HCT116 (cell line): ENCODE results near the gene RPS6KA2. TPM values are rescaled to one million over a fixed set of nuclear protein-coding genes. Genes with fewer than 3 reads are reported as not detected.

Source experiments
- ATAC-seq: fragments of 200-7000 bp; cut with Tn5 transposase; 2 replicates; pipeline ENCODE4 v1.9.1; 2020; ENCODE audit warnings: mild to moderate bottlenecking, moderate library complexity
- BruUV-seq: library from RNA; stranded (reverse); fragments of 400-500 nt; replicated peaks from 2 replicates; lab custom pipeline; 2021; lab: Mats Ljungman, UMichigan
- CTCF ChIA-PET: fragments of 300-600 bp; sonication (Branson Sonifier 250); formaldehyde crosslinking; loops from one replicate; lab custom pipeline; 2021; ENCODE audit warnings: antibody characterized with exemption; lab: Charles Lee
- POLR2A ChIA-PET: fragments of 300-600, 350-600 bp; sonication (Branson Sonifier 250); formaldehyde crosslinking; loops from one replicate; lab custom pipeline; 2021; ENCODE audit warnings: antibody characterized with exemption; lab: Charles Lee
- RAD21 ChIA-PET, 2 experiments: fragments of 300-600 bp; sonication (Branson Sonifier 250); formaldehyde crosslinking; loops; one replicate each; lab custom pipeline; 2023; ENCODE audit warnings: low total read pairs in 2 of 2; ENCODE audit not compliant: uncharacterized antibody in 2 of 2, unreplicated experiment in 2 of 2, low non-redundant PET in 1 of 2; lab: Charles Lee
- DNase-seq: peaks from one replicate; pipeline ENCODE4 v3.0.0-alpha.2; 2010; ENCODE audit warnings: low read depth, low spot score
- H2AFZ ChIP-seq: fragments of 200-600 bp; shearing (Covaris generic), sonication (generic); 2 replicates; pipeline ENCODE4 v1.6.1; 2017; ENCODE audit warnings: low read depth, mixed run types, mixed read lengths, antibody characterized with exemption, low read length; ENCODE audit not compliant: poor library complexity, severe bottlenecking
- H3K27ac ChIP-seq: 2 replicates; pipeline ENCODE4 v1.5.1; 2012; ENCODE audit warnings: low read depth, low read length
- H3K27me3 ChIP-seq: fragments of 200-600 bp; sonication (generic); 2 replicates; pipeline ENCODE4 v1.6.1; 2016; ENCODE audit warnings: mixed run types, low read length, mixed read lengths; ENCODE audit not compliant: insufficient read depth
- H3K36me3 ChIP-seq, 2 experiments: fragments of 200-500 bp in 1 of 2; fragments of 200-600 bp in 1 of 2; sonication (Bioruptor generic) in 1 of 2; sonication (generic) in 1 of 2; 2 replicates each; pipeline versions ENCODE4 v1.5.1 to v1.6.1; 2014 to 2016; ENCODE audit warnings: low read length in 2 of 2, inconsistent platforms in 1 of 2, mixed read lengths in 1 of 2, mixed run types in 1 of 2; ENCODE audit not compliant: insufficient read depth in 2 of 2, control insufficient read depth in 1 of 2
- H3K4me1 ChIP-seq, 2 experiments: fragments of 200-600 bp in 1 of 2; sonication (generic) in 1 of 2; 2 replicates each; pipeline versions ENCODE4 v1.5.1 to v1.6.1; 2012 to 2017; ENCODE audit warnings: low read length in 2 of 2, inconsistent platforms in 1 of 2, mild to moderate bottlenecking in 1 of 2, mixed read lengths in 1 of 2, mixed run types in 1 of 2, moderate library complexity in 1 of 2; ENCODE audit not compliant: insufficient read depth in 2 of 2, control insufficient read depth in 1 of 2
- H3K4me2 ChIP-seq: fragments of 200-600 bp; sonication (generic); 2 replicates; pipeline ENCODE4 v1.6.1; 2017; ENCODE audit warnings: mixed run types, low read length, mixed read lengths
- H3K4me3 ChIP-seq, 2 experiments: fragments of 200-600 bp in 1 of 2; sonication (generic) in 1 of 2; replicated peaks in 1 of 2; 2 replicates each; pipeline ENCODE4 v1.5.1; 2011 to 2016; ENCODE audit warnings: low read length in 2 of 2, control low read depth in 1 of 2, low read depth in 1 of 2, mild to moderate bottlenecking in 1 of 2, mixed read lengths in 1 of 2, mixed run types in 1 of 2
- H3K79me2 ChIP-seq: fragments of 200-600 bp; sonication (generic); 2 replicates; pipeline ENCODE4 v1.6.1; 2017; ENCODE audit warnings: mild to moderate bottlenecking, mixed run types, low read length, moderate library complexity, mixed read lengths; ENCODE audit not compliant: insufficient read depth
- H3K9ac ChIP-seq: fragments of 200-600 bp; sonication (generic); 2 replicates; pipeline ENCODE4 v1.6.1; 2016; ENCODE audit warnings: low read length, mixed read lengths
- H3K9me2 ChIP-seq: fragments of 200-600 bp; sonication (generic), shearing (Covaris generic); 2 replicates; pipeline ENCODE4 v1.6.1; 2017; ENCODE audit warnings: mixed run types, mild to moderate bottlenecking, moderate library complexity; ENCODE audit not compliant: insufficient read depth
- H3K9me3 ChIP-seq, 2 experiments: fragments of 200-500 bp in 1 of 2; fragments of 200-600 bp in 1 of 2; sonication (Bioruptor generic) in 1 of 2; sonication (generic) in 1 of 2; 2 replicates each; pipeline ENCODE4 v1.6.1; 2014 to 2017; ENCODE audit warnings: low read length in 2 of 2, mixed read lengths in 2 of 2, inconsistent platforms in 1 of 2, low read depth in 1 of 2, mild to moderate bottlenecking in 1 of 2, mixed run types in 1 of 2, moderate library complexity in 1 of 2; ENCODE audit not compliant: control insufficient read depth in 1 of 2, insufficient read depth in 1 of 2
- H4K20me1 ChIP-seq: fragments of 200-600 bp; sonication (generic), shearing (Covaris generic); 2 replicates; pipeline ENCODE4 v1.6.1; 2017; ENCODE audit warnings: mixed run types, mild to moderate bottlenecking, moderate library complexity; ENCODE audit not compliant: insufficient read depth
- CBX3 ChIP-seq: IDR thresholded peaks from 2 replicates; pipeline ENCODE4 v1.6.1; 2012; ENCODE audit warnings: low read depth
- EGR1 ChIP-seq: IDR thresholded peaks from 2 replicates; pipeline ENCODE4 v1.6.1; 2012; ENCODE audit warnings: low read depth
- EZH2 ChIP-seq: fragments of 200-600 bp; sonication (generic); IDR thresholded peaks from 2 replicates; pipeline ENCODE4 v1.6.1; 2017; ENCODE audit warnings: antibody characterized with exemption, mixed run types
- EZH2phosphoT487 ChIP-seq: fragments of 200-600 bp; IDR thresholded peaks from 2 replicates; pipeline ENCODE4 v1.6.1; 2018; ENCODE audit warnings: antibody characterized with exemption, borderline replicate concordance
- FOSL1 ChIP-seq: IDR thresholded peaks from 2 replicates; pipeline ENCODE4 v1.6.1; 2012; ENCODE audit warnings: low read depth
- MAX ChIP-seq: IDR thresholded peaks from 2 replicates; pipeline ENCODE4 v1.6.1; 2012
- RAD21 ChIP-seq: IDR thresholded peaks from 2 replicates; pipeline ENCODE4 v1.6.1; 2012; ENCODE audit warnings: low read depth, mild to moderate bottlenecking
- REST ChIP-seq: IDR thresholded peaks from 2 replicates; pipeline ENCODE4 v1.6.1; 2012; ENCODE audit warnings: low read depth
- SIN3A ChIP-seq: IDR thresholded peaks from 2 replicates; pipeline ENCODE4 v1.6.1; 2012; ENCODE audit warnings: low read depth
- SP1 ChIP-seq: IDR thresholded peaks from 2 replicates; pipeline ENCODE4 v1.6.1; 2012; ENCODE audit warnings: low read depth
- SRF ChIP-seq: IDR thresholded peaks from 2 replicates; pipeline ENCODE4 v1.6.1; 2012; ENCODE audit warnings: low read depth
- TCF7L2 ChIP-seq: IDR thresholded peaks from 2 replicates; pipeline ENCODE4 v1.7.0; 2011; ENCODE audit warnings: borderline replicate concordance, inconsistent platforms; ENCODE audit not compliant: insufficient read depth, insufficient read length; ENCODE audit errors: extremely low read depth
- ZFX ChIP-seq: fragments of 450-650 bp; IDR thresholded peaks from 2 replicates; pipeline ENCODE4 v1.6.1; 2017
- ZNF274 ChIP-seq: fragments of 200-500 bp; sonication (Bioruptor generic); IDR thresholded peaks from 2 replicates; pipeline ENCODE4 v1.6.1; 2014; ENCODE audit warnings: mild to moderate bottlenecking, low read depth, low read length, inconsistent platforms
- intact Hi-C: fragments of 100-400 bp; cut with micrococcal nuclease; formaldehyde crosslinking; loops from 2 replicates; pipeline ENCODE4 v1.10.0; 2022
- total RNA-seq: library from RNA; stranded (reverse); gene quantifications from one replicate; pipeline ENCODE4 v1.2.1, GENCODE V29; 2021; ENCODE audit not compliant: unreplicated experiment

Gene RPS6KA2
- total RNA-seq, 1 experiment from 2014 or later, result 8.5 TPM

GRCh38 chr6:166453651-166454050 lies 173.4 kb downstream of the RPS6KA2 start (continued):
- TF ChIP-seq EZH2phosphoT487 (no peak), REST (no peak), ZFX (no peak), EGR1 (no peak), RAD21 (no peak), FOSL1 (no peak), TCF7L2 (no peak), CBX3 (no peak), SRF (no peak), ZNF274 (no peak)

GRCh38 chr6:166450167-166450873 lies 176.7 kb downstream of the RPS6KA2 start:
- intact Hi-C loops, result loop anchor here (10.0 kb wide), 1 partner anchor 324 kb away; no protein-coding TSS in a partner anchor
- Histone ChIP-seq H3K27ac (no peak overlapping the region), H3K27me3 (no peaks in the 10 kb centered on the region), H3K36me3 (no peaks in the 10 kb centered on the region), H3K4me3 (no peak overlapping the region), H3K4me1 (no peaks in the 10 kb centered on the region), H3K9ac (no peak overlapping the region), H3K9me3 (no peaks in the 10 kb centered on the region), H3K9me2 (no peaks in the 10 kb centered on the region), H2AFZ (no peak overlapping the region), H3K79me2 (no peaks in the 10 kb centered on the region), H4K20me1 (no peaks in the 10 kb centered on the region), H3K4me2 (no peak overlapping the region)
- no peak for TF ChIP-seq ZFX
- no peak for TF ChIP-seq SP1
- no peak for TF ChIP-seq SIN3A
- no peak for TF ChIP-seq EZH2
- TF ChIP-seq RAD21, result no peak
- TF ChIP-seq MAX, result no peak
- no TSS peak for BruUV-seq
- ChIA-PET RAD21 (no interaction called here), POLR2A (no interaction called here), CTCF (no interaction called here)
- DNase-seq (no peak), ATAC-seq (no peak)
